ENCODE data around the gene KRTAP3-3.
A peak's percentile ranks its signal among the peaks of the same experiment; 100 is the strongest.
"Not testable (repeated sequence)": the region's sequence is repeated elsewhere in the genome, so short reads cannot be mapped to it uniquely, and the experiment has no call there.

KRTAP3-3 gene

GRCh38 chr17:41003926-41004325 is 10.0 kb upstream of the KRTAP3-3 start:
- no peak for DNase-seq

DNA sequence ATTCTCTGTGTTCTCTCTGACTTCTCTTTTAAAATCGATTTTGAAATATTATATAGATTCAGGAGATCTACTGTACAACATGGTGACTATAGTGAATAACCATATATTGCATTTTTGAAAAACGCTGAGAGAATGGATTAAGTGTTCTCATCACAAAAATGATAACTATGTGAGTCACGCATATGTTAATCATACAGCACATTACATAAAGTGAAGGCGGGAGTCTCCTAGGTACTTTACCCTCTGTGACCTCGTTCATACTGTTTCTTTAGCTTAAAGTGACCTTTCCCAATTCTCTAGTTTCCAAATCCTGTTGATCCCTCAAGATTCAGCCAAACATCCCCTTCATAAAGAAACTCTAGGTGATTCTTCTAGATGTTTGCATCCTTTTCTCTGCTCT is 8.8 kb upstream of the KRTAP3-3 start:
- no peak for DNase-seq

GRCh38 chr17:41001795-41002194 is 7.8 kb upstream of the KRTAP3-3 start:
- DNase-seq, result no peak

DNA sequence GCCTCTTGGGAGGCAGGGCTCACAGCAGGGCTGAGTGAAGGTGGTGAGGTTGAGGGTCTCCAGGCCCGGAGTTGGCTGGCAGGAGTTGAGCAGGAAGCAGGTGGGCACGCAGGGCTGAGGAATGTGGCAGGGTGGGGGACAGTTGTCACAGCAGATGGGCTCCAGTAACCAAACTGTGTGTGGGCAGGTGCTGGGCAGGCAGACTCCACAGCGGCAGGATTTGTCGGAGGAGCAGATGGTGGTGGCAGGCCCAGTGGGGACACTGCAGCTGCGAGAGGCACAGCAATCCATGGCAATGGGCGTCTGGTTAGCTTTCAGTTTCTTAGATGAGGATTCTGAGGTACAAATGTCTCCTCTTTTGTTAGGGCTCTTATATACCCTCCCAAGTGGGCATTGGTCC is 5.6 kb upstream of the KRTAP3-3 start, which contains the start of gene KRTAP3-2:
Gene KRTAP3-2 (minus strand): TSS at position 344 of the 400 bp plus-strand sequence. CDS start 53 bp downstream, at position 291.
- not testable (repeated sequence) for DNase-seq

DNA sequence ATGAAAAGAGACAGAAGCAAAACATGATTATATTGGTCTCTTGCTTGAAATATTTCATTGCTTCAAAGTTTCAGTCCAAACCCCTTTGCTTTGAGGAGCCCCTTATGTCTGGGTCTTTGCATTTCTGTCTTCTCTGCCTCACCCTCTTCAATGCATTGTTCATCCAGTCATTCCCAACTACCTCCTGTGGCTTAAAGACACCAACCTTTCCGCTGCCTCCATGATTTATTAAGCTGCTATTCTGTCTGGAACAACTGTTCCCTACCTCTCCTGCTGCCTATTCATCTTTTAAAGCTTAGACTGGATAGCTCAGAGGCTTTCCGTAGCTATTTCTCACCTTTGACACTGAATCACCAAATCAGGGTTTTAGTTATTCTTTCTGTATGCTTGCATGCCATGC is 3.4 kb upstream of the KRTAP3-3 start:
- DNase-seq, result no peak

- no peak for DNase-seq
These were observed 2.9 kb upstream of the KRTAP3-3 start for GRCh38 chr17:40996829-40997228.

DNA sequence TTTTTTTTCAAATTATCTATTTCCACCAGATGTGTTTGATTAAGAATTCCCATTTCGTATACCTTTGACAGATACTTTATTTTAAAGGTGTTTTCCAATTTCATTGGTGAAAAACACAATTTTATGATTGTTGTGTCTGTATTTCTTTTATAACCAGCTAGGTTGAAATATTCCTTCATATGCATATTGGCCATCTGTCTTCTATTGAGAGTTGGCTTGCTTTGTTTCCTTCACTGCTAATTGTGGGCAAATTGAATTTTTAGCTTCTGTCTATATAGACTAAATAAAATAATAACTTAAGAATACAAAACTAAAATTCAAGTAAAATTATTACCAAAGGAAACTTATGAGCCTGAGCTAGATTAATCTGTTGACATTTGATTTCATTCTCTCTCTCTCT is 1.2 kb upstream of the KRTAP3-3 start:
- no peak for DNase-seq

- DNase-seq, result no peak
These were observed 880 bp downstream of the KRTAP3-3 start for GRCh38 chr17:40993084-40993483.

DNA sequence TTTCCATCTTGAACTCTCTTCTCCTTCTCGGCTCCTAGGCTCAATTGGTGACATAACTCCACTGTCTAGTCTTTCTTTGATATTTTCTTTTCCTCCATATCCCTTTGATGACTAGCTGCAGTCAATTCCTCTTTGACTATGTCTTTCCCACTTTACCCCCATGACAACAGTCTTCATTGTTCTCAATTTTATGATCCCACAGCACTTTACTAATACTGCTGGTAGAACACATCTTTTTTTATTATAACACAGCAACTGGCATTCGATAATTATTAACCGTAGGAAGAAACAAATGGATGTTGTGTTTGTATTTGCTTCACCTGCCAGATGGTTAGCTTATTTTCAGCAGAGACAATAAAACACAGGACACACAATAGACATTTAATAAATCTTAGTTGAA is 1.3 kb downstream of the KRTAP3-3 start:
- no peak for DNase-seq

GRCh38 chr17:40986920-40987319 is 7.0 kb downstream of the KRTAP3-3 start:
- no peak for DNase-seq

GRCh38 chr17:40984226-40984625 is 9.7 kb downstream of the KRTAP3-3 start, which contains the start of gene KRT40:
Gene KRT40 (minus strand): TSS chr17:40984326. CDS start chr17:40984273, 53 bp downstream.
- DNase-seq, result no peak

DNA sequence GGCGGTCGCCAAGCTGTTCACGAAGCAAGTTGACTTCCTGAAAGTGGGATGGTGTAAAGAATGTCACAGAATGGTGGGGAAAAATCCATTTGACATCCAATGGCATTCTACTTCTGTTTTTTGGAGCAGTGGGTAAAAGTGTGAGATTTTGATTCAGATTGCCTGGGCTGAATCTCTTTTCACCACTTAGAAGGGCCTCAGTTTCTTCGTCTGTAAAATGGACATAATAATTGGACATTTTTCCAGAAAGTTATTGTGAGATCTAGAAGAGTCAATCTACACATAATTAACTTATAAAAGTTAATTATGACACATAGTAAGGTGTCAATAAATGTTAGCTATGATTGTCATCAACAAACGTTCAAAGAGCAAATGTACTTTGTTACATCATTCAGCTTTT is 12.8 kb downstream of the KRTAP3-3 start:
- no peak for DNase-seq

DNA sequence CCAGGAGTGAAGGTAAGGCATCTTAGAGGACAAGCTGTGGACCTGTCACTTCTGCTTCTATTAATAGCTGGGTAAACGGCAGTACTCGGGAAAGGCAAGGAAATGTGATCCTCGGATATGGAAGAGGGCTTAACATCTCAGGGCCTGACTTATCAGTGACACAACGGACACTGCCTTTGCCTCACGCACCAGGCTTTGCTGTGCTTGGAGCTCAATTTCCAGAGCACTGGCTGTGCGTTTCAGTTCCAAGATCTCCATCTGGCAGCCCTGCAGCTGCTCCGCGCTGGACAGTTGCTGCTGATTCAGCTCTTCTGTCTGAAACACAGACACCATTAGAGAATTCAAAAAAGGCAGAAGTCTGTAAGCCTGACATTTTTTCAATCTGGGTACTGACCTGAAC is 13.4 kb downstream of the KRTAP3-3 start:
- no peak for DNase-seq

GRCh38 chr17:40980117-40980516 is 13.8 kb downstream of the KRTAP3-3 start:
- DNase-seq, result no peak

DNA sequence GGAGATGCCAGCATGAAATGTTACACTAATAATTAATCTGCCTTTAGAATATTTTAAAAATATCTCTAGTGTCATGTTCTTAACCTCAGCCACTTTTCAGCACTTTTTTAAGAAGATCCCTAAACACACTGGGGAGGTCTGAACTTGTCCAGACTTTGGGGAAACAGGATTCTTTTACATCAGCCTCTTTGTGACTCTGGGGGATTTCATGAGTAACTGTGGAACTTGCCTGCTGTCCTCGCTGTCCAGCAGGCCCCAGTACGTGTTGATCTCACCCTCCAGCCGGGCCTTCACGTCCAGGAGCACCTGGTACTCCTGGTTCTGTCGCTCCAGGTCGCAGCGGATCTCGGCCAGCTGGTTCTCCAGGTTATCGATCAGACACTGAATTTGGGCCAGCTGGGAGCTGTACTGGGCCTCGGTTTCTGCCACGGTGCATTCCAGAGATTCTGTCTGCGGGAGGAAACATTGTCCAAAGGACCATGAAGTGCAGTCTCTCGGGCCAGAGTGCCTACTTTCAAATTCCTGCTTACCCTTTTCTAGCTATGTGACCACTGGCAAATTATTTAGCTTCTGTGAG is 15.3 kb downstream of the KRTAP3-3 start:
- no peak for DNase-seq

- no peak for DNase-seq
These were observed 18.4 kb downstream of the KRTAP3-3 start for GRCh38 chr17:40975516-40975915.

DNA sequence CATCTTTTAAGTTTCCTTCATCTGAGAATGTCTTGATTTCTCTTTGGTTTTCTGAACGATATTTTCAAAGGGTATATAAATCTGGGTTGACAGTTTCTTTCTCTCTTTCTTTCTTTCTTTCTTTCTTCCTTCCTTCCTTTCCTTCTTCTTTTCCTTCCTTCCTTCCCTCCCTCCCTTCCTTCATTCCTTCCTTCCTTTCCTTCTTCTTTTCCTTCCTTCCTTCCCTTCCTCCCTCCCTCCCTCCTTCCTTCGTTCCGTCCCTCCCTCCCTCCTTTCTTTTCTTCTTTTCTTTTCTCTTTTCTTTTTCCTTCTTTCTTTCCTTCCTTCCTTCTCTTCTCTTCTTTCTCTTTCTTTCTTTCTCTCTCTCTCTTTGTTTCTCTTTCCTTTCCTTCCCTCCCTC is 19.6 kb downstream of the KRTAP3-3 start:
- no peak for DNase-seq

DNA sequence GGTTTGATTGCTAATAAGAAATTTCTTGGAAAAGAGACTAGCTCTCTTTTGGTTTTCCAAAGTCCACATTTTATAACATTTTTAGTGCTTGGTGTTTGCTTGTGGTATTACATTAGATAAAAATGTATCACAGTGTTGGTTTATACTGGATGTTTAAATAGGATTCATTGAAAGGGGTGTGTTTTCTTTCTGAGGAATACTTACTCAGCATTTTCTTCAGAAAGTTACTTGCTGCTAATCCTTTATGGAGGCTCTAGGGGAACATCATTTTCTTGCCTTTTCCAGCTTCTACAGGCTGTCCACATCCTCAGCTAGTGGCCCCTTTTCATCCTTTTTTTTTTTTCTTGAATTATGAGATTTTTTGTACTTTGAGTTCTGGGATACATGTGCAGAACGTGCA is 26.4 kb downstream of the KRTAP3-3 start:
- DNase-seq, result no peak

- DNase-seq, result no peak
These were observed 27.1 kb downstream of the KRTAP3-3 start, which contains the start of gene KRT39 for GRCh38 chr17:40966848-40967247. Gene KRT39 (minus strand): TSS chr17:40966948. CDS start chr17:40966856, 92 bp downstream.

DNA sequence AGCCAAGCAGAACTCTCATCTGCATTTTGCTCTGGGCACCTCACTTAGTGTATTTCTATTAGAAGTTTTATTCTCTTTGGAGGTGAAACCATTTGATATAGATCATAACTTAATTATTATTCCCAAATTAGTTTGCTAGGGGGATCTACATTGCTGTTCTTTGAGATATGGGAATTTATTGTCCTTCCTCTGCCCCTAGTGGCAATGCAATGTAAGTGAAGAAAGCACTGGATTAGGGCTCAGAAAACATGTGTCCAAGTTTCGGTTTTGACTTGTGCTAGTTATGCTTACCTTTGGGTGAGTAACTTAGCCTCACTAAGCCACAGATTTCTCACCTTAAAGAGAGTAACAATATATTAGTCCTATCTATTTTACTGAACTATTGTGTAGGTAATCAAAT is 30.1 kb downstream of the KRTAP3-3 start:
- DNase-seq, result no peak

GRCh38 chr17:40962059-40962561 is 31.9 kb downstream of the KRTAP3-3 start:
- no peak for DNase-seq

DNA sequence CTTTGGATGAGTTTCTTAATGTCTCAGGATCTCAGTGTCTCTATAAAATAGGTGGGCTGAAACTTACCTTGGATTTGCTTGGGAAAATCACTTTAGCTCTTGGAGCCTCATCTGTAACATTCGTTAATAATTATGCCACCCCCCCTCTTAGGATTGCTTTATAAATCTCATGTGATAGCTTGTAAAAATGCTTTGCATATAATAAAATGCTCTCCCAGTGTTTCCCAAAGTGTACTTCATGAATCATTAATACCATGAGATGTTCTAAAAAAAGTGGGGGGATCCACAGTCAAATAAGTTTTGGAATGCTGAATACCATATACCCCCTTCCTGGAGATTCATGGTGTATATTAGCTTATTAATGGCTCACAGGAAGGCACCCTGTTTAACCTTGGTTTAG is 32.4 kb downstream of the KRTAP3-3 start:
- DNase-seq, result no peak

GRCh38 chr17:40960144-40960543 is 33.8 kb downstream of the KRTAP3-3 start:
- no peak for DNase-seq

- peak; percentile 17 for DNase-seq
These were observed 35.6 kb downstream of the KRTAP3-3 start for GRCh38 chr17:40958086-40958953.

Data from NCI-H2029 (cell line).